GM04503 (cell line): Measurements from ENCODE around the gene PNPLA6.

Source experiments
- DNase-seq: peaks from one replicate; pipeline ENCODE4 v3.0.0-alpha.2; 2012; ENCODE audit warnings: low read depth

PNPLA6 gene

DNA sequence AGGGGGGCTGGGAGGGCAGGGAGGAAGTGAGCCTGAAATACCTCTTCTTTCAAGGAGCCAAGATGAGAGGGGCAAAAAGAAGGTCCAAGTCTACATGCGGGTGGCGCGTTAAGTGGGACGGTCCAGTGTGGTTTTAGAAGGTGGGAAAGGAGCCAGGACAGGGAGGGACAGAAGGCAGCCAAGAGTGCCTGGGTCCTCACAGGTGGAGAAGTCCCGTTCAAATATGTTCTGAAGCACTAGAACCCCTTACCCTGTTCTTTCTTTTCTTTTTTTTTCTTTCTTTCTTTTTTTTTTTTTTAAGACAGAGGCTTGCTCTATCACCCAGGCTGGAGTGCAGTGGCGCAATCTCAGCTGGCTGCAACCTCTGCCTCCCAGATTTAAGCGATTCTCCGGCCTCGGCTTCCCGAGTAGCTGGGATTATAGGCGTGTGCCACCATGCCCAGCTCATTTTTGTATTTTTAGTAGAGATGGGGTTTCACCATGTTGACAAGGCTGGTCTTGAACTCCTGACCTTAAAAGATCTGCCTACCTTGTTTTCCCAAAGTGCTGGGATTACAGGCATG is 67.5 kb downstream of the PNPLA6 start:
- DNase-seq, result no peak

DNA sequence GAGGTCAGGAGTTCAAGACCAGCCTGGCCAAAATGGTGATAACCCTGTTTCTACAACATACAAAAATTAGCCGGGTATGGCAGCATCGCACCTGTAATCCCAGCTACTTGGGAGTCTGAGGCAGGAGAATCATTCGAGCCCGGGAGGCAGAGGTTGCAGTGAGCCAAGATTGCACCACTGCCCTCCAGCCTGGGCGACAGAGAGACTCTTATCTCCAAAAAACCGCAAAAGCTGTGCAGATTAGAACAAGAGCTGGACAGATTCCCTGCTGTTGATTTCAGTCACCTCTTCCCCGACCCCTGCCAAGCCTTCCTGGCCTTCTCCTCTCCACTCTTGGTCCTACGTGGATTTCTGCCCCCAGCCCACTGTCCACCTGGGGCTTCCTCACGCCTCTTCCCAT is 68.4 kb downstream of the PNPLA6 start:
- no peak for DNase-seq

DNA sequence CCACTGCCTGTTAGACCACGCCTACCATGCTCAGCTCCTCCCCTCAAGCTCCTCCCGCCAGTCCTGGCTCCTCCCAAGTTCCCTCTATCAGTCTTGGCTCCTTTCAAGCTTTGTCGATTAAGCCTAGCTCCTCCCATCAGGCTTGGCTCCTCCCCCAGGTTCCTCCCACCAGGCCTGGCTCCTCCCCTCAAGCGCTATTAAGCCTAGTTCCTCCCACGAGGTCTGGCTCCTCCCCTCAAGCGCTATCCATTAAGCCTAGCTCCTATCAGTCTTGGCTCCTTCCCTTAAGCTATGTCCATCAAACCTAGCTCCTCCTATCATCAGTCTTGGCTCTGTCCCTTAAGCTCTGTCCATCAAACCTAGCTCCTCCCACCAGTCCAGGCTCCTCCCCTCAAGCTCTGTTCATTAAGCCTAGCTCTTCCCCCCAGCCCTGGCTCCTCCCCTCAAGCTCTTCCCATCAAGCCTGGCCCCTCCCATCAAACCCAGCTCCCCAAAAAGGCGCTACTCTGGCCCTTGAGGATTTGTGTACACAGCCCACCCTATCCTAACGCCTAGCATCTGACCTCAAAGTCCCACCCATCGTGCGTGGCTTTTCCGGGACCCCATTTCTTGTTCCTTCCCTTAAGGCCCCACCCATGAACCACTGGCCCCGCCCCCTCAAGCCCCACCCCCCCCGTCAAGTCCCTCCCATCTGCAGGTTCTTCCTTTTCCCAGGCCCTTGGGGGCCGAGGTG is 70.1 kb downstream of the PNPLA6 start:
- DNase-seq, result no peak

DNA sequence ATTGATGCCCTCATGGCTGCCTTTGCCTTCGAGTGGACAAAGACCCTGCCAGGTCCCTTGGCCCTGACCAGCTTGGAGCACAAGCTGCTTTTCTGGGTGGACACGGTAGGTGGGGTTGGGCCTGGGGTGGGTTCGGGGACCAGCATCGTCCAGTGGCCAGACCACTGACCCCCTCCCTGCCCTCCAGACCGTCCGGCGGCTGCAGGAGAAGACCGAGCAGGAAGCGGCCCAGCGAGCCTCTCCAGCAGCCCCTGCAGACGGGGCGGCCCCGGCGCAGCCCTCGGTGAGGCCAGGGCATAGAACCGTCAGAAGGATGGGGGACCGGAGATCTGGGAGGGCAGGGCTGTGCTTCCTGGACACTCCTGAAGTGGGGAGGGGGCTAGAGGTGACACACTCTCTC is 70.8 kb downstream of the PNPLA6 start:
- DNase-seq, result no peak

DNA sequence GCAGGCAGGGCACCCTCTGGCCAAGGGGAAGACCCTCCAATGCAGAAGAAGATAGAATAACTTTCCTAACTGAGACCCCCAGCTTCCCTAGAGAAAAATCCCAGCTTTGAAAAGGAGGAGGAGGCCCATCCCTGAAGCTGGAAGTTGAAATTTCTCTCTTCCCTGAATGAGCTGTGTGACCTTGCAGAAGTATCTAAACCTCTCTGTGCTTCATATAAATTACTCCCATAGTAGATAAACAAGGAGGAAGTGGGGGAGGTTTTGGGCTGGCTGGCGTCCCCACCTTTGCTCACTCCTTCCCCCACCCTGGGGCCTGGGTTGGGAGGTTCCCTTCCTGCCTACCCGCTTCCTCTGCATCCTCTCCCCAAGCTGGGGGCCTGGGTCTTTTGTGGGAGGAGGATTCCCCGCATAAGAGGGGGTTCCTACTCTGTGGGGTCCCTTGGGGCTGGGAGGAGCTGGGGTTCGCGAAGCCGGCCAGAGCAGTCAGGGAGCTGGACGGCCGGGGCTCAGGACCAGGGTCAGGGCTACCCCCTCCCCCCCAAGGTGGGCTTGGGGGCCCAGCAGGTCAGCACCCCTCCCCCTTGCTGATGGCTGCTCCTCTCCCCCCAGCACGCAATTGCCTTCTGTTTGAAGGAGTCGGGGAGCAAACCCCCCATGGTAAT is 71.8 kb downstream of the PNPLA6 start:
- DNase-seq, result no peak

DNA sequence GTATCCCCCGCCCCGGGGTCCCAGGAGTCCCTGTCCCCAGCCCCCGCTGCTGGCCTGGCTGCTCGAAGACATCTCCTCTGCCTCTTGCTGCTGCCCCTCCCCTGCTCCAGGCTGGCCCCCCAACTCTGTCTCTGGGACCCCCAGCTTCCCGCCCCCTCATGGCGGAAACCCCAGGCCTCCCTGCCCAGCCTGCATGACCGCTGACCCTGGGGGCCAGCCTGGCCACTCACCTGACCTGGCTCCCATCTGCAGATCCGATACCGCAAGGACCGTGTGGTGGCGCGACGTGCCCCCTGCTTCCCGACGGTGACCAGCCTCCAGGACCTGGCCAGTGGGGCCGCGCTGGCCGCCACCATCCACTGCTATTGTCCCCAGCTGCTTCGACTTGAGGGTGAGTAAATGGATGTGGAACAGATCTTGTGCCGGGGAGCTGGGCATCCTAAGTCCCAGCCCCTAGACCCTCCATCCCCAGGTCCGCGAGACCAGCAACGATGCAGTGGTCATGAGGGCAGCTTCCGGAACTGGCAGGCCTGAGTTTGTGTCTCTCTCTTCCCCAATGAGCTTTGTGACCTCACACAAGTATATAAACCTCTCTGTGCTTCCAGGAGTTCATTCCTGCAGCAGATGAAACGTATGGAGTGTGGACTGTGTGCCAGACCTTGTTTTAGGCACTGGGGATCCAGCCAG is 72.5 kb downstream of the PNPLA6 start:
- DNase-seq, result no peak

DNA sequence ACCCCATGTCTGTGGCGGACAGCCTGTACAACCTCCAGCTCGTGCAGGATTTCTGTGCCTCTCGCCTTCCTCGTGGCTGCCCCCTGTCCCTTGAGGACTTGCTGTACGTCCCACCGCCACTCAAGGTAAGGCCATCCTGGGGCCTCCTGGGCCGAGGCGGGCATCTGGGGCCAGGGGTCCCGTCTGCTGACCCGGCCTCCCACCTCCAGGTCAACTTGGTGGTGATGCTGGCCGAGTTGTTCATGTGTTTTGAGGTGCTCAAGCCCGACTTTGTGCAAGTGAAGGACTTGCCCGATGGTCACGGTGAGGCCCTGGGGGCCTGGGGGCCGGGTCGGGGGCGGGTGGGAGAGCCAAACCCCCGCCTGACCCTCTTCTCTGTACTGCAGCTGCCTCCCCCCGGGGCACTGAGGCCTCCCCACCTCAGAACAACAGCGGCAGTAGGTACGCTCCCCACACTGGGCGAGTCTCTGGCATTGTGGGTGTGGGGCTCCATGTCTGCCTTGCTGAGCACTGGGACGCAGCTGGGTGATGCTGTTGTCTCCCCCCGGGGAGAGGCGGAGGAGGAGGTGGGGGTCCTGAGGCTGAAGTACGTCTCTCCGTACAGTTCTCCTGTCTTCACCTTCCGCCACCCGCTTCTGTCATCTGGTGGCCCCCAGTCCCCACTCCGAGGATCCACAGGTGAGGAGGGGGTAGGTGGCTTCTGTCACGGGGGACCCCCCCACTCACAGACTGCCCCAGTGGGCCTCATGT is 75.1 kb downstream of the PNPLA6 start:
- DNase-seq, result no peak
